ENCODE data around the gene RNF212. TPM values are rescaled to one million over a fixed set of nuclear protein-coding genes. Genes with fewer than 3 reads are reported as not detected.

Gene RNF212
- total and polyA plus RNA-seq, 2 experiments from 2014 or later = 17.0 to 20.6 TPM

GRCh38 chr4:1028574-1029220 lies 84.7 kb downstream of the RNF212 start:
- no peaks in the 10 kb centered on the region for H3F3A ChIP-seq (replicated peaks; ENCODE audit: low read depth)
- no peaks in the 10 kb centered on the region; the same call in 2 of the 3 replicates for H3K9me3 Mint-ChIP-seq
- no peak overlapping the region for H3K27ac ChIP-seq (ENCODE audit: low read depth)
- H3K9me2 ChIP-seq (ENCODE audit: insufficient read depth) = no peaks in the 10 kb centered on the region
- no peaks in the 10 kb centered on the region for H3K79me2 ChIP-seq (replicated peaks; ENCODE audit: insufficient read depth)
- peaks cover 4% of the 10 kb centered on the region; the same call in 1 of the 3 replicates for H3K4me1 Mint-ChIP-seq
- no peaks in the 10 kb centered on the region for H3K4me1 ChIP-seq (ENCODE audit: insufficient read depth)
- no peak for DNase-seq (ENCODE audit: low spot score)
- no peak overlapping the region for H3K27ac Mint-ChIP-seq
- ATAC-seq = no peak
- H3K4me3 ChIP-seq = no peak overlapping the region
- H3K27me3 Mint-ChIP-seq (ENCODE audit: insufficient read depth, low read depth, poor library complexity) = peaks cover 8% of the 10 kb centered on the region
- TF ChIP-seq JUNB (IDR thresholded peaks at IDR 0.05; ENCODE audit: unreplicated experiment) (no peak), ZNF331 (CRISPR knock-in tag; IDR thresholded peaks at IDR 0.05; ENCODE audit: low read depth) (no peak), ETS1 (IDR thresholded peaks at IDR 0.05) (no peak), REST (IDR thresholded peaks at IDR 0.05; ENCODE audit: unreplicated experiment) (no peak), POLR2AphosphoS5 (IDR thresholded peaks at IDR 0.05; ENCODE audit: low read depth) (no peak), ZNF114 (CRISPR knock-in tag; IDR thresholded peaks at IDR 0.05) (no peak), ZNF462 (CRISPR knock-in tag; IDR thresholded peaks at IDR 0.05) (no peak), STAT1 (IDR thresholded peaks at IDR 0.05; ENCODE audit: unreplicated experiment) (no peak), EZH2 (IDR thresholded peaks at IDR 0.05; ENCODE audit: low read depth, unreplicated experiment) (no peak)
- no peaks in the 10 kb centered on the region for H4K20me1 ChIP-seq (replicated peaks; ENCODE audit: insufficient read depth)
- H2AFZ ChIP-seq = no peak overlapping the region
- no peaks in the 10 kb centered on the region for H3K27me3 ChIP-seq (ENCODE audit: insufficient read depth)
- no peaks in the 10 kb centered on the region; the same call in 1 of the 2 replicates for H3K36me3 ChIP-seq (ENCODE audit: insufficient read depth)
- peaks cover 13% of the 10 kb centered on the region for H3K36me3 Mint-ChIP-seq (ENCODE audit: low read depth)
- H3K4me3 Mint-ChIP-seq = no peak overlapping the region
- H3K4me2 ChIP-seq = no peak overlapping the region

Measured in GM23338 (cell line).